Activated CD4-positive, alpha-beta T cell treated with anti-CD3 and anti-CD28 coated beads, Interleukin-2, amount 50 U/mL, for 24 hours (primary cell): ENCODE measurements around the gene GSTK1.
"Not testable (repeated sequence)": the region's sequence is repeated elsewhere in the genome, so short reads cannot be mapped to it uniquely, and the experiment has no call there.

Experiments
- DNase-seq, 2 donors: peaks; one replicate each; pipeline ENCODE4 v3.0.0-alpha.2; 2020; ENCODE audit warnings: low read depth in 1 of 2, low spot score in 1 of 2

The GSTK1 gene

DNA sequence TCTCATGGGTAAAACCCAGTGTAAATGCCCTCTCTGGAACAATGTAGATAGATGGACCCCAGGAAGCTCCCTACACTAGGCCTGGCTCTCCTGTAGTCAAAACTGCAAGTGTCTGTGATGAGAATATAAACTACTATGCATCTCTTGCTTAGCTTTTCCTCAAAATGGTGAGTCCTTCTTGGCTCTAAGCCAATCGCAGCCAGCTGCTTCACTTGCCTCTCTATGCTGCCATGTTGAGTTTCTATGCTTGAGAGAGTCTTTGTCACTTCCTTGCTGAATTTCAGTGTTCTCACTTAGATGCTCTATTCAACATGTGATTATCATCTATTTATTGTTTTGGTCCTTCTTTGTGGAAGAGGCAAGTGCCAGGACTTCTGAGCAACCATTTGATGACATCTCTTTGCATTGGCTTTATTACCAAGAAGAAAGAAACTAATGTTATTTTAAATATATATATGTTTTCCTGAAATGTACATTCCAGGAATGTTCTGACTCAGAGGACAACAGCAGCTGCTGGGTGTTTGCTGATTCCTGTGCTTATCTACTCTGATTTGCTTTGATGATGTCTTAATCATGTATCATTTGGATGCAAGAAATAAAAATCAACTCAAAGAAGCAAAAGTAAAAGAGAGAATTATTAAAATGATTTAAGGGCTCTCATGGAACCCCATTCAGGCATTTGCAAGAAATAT lies 24.8 kb upstream of the GSTK1 start:
- no peak for DNase-seq

DNA sequence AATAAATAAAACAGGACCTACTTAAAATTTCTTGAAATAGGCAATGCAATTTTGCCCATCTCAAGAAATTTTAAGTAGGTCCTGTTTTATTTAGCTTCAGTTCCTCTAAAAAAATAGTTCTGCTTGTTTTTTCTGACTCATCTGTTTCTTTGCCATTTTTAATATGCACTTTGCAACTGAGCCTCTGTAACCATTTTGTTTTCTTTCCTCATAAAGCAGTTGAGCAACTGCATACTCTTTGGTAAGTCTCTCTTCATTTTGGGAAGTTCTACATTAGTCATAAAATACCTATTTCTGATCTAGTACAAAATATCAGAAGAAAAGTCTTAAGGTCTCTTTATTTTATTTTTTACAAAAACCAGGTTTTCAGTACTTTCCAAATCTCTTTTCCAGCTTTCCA lies 23.4 kb upstream of the GSTK1 start:
- DNase-seq: no peak

DNA sequence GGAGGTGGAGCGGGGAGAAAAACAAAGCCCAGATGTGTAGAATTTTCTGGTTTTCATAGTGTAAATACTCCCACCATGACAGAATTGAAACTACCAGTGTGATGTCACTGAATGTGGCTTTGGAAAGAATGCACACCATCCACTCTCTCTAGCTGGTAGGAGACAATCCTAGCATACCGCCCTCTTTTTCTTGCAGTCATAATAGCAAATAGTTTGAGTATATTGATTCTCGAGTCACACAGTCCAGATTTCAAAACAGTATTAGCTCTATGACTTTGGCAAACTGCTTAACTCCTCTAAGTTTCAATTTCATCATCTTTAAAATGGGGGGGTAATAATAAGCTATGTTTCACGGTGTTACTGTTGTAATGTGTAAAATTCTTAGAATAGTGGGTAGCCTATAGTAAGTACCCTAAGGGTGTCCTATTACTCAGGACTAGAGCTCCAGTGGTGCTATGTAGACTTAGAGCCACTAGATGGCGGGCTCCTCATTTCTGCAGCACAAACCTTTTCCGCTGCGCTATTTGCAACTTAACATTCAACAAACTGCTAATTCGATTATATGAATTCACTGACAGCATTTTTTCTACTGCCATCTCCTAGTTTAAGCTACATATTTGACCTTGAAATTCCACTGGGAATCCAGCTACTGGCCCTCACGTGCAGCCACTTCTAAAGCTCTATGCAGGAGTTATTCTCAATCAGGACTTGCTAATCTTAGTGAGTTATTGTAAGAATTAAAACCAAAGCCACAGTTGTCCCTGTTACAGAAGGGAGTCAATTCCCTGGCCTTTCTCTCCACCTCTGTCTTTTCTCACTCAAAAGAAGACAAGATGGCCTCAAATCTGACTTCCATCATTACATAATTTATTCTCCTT lies 22.7 kb upstream of the GSTK1 start:
- DNase-seq: peak in 1 of 2 donors; percentile 53

DNA sequence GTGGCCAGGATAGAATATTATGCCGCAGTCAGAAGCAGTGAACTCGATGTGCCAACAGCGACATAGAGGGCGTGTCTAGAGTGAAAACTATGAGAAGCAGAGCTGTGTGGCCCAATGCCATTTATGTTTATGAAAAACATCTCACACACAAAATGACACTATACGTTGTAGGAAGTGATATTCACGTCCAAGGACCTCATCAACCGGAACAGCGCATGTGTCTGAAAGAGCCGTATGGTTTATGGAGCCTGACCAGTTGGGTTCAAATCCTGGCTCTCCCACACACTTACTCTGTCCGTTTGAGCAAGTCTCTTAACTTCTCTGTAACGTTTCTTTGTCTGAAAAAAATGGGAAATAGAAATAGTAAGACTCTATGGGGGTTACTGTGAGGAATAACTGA lies 20.9 kb upstream of the GSTK1 start:
- no peak for DNase-seq

DNA sequence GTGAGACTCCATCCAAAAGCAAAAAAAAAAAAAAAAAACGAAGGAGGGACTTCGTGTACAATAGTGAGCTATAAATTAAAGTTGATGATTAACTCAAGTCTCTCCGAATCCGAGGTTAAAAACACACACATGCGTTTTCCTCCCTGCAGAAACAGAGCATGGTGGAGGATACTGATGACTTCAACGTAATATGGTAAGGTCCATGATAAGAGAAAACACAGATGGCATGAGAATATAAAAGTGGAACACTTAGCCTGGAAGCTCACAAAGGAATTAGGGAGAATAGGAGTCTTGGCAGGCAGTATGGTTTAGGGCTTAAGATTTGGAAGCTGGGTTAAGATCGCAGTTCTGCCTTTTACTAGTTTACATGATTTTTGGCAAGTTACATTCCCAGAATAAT lies 20.1 kb upstream of the GSTK1 start:
- DNase-seq: no peak

DNA sequence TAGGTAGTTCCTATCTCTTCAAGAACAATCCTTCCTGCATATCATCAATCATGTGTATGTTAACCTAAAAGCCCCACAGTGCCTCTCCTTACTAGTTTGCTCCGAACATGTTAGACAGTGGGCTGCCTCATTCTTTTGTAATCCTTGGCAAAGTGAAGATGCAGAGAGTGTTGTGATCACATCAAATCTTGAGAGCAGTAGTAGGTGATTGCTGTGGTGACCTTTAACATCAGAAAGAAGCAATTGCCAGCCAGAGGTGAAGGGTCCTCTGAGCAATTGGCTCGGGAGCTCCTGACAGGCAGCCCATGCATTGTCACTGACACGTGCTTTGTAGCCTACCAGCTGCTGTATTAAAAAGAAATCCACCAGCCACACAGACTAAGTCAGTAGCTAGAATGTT lies 19.6 kb upstream of the GSTK1 start:
- DNase-seq: no peak

DNA sequence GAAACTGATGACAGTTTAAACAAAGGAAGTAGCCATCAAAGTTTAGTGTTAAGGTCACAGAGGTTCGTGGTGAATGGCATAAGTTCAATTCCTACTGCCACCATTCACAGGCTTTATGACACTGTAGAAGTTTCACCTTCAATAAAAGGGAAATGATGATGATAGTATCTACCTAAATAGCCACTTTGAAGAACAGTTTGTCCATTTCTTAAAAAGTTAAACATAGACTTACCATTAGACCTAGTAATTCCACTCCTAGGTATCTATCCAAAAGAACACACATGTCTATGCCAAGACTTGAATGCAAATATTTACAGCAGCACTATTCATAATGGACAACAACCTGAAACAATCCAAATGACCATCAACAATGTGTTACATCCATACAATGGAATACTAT lies 18.9 kb upstream of the GSTK1 start:
- no peak for DNase-seq

DNA sequence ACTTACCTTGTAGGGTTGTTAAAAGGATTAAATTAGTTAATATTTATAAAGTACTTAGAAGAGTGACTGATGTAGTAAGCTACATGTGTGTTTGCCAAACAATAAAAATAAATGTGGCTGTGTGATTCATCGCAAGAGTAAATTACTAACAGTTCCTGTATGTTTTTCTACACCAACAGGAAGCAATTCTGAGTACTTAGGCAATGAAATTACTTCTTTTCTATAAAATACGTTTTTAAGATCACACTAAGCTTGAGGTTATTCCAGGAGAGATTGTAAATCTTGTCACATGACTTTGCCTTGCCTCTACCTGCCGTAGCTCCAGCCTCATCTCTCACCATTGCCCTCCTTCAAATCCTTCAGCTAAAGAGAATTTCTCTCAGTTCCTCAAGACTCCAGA lies 18.1 kb upstream of the GSTK1 start:
- DNase-seq: no peak

DNA sequence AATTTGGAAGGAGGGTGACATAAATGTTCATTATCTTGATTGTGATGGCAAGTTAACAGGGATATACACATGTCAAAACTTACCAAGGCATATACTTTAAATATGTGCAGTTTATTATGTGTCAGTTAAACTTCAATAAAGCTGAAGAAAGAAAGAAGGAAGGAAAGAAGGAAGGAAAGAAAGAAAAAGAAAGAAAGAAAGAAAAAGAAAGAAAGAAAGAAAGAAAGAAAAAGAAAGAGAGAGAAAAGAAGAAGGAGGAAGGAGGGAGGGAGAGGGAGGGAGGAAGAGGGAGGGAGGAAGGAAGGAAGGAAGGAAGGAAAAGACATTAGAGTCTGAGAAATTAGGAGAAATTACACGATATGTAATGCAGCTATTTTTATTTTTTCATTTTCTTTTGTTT lies 15.9 kb upstream of the GSTK1 start:
- DNase-seq: no peak

DNA sequence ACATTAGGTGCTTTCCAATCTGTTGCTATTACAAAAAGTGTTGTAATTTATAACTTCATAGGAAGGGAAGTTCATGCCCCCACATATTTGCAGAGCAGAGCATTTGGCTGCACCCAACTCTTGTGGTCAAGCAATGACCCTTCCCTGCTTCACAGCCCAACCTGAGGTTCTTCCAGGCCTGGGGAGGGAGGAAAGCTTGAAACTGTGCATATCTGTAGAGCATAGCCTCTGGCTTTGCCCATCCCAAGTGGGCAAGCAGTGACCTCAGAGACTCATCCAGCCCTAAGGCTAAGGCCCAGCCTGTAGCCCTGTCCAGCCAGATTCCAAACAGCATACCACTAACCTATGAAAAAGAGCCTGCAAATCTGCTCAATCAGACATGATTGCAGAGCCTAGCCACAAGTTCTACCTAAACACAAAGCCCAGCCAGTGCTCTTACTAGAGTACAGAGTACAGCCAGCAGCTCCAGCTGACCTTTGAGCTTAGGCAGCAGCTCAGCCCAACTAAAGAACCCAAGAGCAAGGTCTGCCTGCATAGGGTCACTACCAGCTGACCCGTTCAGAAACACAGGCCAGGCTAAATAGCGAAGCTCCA lies 14.4 kb upstream of the GSTK1 start:
- no peak for DNase-seq

DNA sequence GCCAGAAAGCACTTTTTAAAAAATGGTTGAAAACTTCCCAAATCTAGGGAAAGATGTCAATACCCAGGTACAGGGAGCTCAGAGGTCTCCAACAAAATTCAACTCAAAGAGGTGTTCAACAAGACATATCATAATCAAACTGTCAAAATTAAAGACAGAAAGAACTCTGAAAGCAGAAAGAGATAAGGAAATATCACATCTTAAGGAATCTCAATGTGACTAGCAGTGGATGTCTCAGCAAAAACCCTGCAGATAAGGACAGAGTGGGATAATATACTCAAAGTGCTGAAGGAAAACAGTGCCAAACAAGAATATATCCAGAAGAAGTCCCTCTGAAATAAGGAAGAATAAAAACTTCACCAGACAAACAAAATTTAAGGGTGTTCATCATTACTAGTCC lies 13.0 kb upstream of the GSTK1 start:
- no peak for DNase-seq

DNA sequence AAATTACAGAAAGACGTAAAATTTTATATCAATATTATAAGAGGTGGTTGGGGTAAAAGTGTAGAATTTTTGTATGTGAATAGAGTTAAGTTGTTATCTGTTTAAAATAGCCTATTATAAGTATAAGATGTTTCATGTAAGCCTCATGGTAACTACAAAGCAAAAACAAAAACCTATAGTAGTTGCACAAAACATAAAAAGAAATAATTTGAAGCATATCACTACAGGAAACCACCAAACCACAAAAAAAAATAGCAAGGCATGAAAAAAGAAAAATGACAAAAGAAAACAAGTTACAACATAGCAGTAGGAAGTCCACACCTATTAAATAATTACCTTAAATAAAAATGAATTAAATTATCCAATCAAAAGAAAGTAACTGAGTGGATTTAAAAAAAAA lies 12.4 kb upstream of the GSTK1 start:
- DNase-seq: no peak

DNA sequence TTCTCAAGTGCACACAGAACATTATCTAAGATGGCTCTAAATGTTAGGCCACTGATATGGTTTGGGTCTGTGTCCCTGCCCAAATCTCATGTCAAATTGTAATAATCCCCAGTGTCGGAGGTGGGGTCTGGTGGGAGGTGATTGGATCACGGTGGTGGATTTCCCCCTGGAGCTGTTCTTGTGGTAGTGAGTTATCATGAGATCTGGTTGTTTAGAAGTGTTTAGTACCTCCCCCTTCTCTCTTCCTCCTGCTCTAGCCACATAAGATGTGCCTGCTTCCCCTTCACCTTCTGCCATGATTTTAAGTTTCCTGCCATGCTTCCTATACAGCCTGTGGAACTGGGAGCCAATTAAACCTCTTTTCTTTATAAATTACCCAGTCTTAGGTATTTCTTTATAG lies 11.2 kb upstream of the GSTK1 start:
- DNase-seq: no peak

DNA sequence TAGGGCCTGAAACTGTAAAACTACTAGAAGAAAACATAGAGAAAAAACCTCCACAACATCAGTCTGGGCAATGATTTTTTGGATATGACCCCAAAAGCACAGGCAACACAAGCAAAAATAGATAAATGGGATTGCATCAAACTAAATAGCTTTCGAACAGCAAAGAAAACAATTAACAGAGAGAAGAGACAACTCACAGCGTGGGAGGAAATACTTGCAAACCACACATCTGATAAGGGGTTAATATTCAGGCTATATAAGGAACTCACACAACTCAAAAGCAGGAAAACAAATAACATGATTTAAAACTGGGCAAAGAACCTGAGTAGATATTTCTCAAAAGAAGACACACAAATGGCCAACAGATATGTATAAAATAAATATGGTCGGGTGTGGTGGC lies 7.7 kb upstream of the GSTK1 start:
- DNase-seq: no peak

DNA sequence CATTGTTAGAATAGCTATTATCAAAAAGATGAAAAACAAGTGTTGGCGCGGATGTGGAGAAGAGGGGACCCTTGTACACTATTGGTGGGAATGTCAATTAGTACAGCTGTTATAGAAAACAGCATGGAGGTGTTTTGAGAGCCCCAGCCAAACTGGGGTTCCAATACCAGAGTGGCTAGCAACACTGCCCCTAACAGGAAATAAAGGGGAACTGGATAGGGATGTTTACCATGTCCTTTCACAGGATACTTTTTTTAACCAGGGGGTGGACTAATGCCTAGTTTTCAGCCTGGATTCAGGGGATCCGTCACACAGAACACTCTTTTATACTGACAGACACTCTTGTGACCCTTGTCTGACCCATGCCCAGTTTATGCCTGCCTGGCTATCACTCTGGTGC lies 6.9 kb upstream of the GSTK1 start:
- DNase-seq: no peak

DNA sequence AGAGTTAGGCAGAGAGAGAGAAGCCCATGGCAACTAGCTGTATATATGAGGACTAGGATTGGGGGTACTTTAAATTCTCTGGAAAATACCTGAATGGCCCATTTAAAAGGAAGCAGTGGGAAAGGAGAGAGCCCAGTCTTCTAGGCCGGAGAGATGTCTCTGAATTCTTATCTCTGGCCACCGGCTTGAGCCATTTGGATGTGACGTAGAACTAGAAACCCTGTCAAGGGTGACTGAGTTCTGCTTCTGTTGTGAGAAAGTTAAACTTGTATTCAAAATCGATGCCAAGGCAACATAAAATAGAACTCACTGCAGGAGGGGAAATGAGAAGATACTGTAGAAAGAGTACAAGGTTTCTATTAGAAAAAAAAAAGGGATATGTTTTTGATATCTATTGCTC lies 6.3 kb upstream of the GSTK1 start:
- DNase-seq: no peak

DNA sequence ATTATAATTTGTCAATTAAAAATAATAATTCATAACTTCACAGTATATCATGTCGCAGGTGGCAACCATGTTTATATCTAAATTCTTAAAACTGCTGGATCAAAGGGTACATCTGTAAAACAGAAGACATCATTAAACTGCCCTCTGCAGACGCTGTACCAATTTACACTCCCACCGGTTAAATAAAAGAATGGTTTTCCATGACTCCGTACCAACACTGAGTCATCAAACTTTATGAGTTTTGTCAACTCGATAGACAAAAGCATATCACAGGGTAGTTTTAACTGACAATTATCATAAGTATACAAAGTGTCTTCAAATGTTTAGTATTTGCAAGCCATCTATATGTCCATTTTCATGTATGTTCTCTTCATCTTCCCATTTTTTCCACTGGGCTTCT lies 5.7 kb upstream of the GSTK1 start:
- no peak for DNase-seq

DNA sequence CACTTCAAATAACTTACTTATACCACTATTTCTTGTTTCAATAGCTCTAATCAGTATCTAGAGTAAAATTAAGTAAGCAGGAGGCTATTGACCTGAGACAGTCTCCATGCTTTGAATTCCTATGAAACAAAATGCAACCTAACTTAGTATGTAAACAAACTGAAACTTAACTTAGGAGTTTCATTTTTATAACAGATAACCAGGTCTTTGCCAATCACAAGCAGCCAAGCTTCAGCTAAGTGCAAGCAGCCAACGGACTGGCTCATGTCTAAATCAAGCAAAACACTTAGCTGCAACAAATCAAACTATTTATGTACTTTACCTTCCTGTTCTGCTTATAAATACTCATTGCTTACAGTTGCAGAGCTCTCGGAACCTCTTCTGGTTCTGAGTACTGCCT lies 4.4 kb upstream of the GSTK1 start:
- DNase-seq: no peak

DNA sequence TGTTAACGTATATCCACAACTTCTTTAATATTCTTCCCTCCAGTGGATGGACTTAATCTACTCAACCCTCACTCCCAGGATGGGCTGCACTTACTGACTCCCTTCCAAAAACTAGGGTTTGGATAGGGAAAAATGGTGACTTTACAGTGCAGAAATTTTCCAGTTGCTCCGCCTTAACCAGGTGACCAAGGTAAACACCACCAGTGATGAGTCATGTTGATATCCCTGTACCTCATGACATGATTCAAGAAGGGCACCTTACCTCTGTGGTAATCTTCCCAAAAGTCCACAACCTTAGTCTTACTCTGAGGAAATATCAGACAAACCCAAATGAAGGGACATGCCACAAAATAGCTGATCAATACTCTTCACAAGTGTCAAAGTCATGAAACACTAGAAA lies 3.5 kb upstream of the GSTK1 start:
- DNase-seq: no peak

DNA sequence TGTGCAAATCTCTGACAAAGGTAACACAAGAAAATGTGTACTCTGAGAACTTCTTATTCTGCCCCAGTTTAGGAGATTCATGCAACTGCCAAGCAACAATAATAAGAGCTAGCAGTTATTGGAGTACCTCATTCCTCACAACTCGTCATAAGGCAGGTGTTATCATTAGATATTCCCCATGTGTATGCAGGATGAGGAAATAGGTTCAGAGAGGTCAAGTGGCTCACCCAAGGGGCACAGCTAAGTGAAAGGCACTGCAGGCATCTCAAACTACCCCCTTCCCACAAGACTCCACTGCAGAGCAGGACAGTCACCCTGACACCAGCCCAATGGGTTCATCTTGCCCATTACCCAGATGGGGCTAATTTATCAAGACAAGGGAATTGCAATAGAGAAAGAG lies 1.3 kb upstream of the GSTK1 start:
- no peak for DNase-seq

DNA sequence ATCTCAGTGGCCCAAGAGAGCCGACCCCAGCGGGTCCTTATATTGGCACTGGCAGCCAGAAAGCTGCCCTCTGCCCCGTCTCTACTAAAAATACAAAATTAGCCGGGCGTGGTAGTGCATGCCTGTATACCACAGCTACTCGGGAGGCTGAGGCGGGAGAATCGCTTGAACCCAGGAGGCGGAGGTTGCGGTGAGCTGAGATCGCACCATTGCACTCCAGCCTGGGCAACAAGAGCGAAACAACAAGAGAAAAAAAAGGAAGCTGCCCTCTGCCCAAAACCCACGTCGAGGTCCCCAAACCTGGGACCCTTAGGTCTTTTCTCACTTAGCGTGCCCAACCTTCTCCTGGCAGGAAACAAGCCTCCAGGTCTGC lies 941 bp downstream of the GSTK1 start:
- DNase-seq: not testable (repeated sequence)

DNA sequence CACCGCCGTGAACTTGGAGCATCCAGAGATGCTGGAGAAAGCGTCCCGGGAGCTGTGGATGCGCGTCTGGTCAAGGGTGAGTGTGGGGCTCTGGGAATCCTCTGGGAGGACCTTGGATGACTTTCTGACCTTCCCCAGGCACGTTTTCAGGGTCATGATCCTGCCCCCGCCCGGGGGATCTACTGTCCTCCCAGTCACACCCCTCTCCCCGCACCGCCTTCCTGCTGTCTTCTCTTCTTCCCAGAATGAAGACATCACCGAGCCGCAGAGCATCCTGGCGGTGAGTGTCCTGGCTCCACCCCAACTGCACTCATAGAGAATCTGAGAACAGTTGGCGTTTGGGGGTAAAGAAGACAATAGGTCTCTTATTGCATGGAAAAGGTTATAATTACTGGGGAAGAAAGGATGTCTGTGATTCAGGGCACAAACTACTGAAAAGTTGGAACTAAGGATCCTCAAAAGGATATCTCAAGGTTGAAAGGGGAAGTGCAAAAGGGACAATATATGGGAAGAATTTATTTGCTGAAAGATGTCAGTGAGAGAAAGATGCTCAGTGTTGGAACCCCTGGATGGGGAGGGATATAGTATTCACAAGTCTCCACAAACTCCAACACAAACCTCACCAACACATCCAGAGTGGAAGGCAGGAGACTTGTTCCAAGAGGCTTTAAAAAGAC lies 1.9 kb downstream of the GSTK1 start:
- DNase-seq: no peak
